GM18861 (cell line): ENCODE results near the gene RASA1.
"Not testable (repeated sequence)": the region's sequence is repeated elsewhere in the genome, so short reads cannot be mapped to it uniquely, and the experiment has no call there.

Experiments
- ATAC-seq: cut with Tn5 transposase; IDR thresholded peaks from one replicate; pipeline ENCODE4 v1.9.1; 2021; ENCODE audit not compliant: unreplicated experiment

The RASA1 gene

GRCh38 chr5:87267574-87268125 lies at the start of gene RASA1:
Gene RASA1, plus strand, starts transcription at chr5:87267883. Its CDS starts 569 bp downstream, at chr5:87268452.
- peak; percentile 33 for ATAC-seq

DNA sequence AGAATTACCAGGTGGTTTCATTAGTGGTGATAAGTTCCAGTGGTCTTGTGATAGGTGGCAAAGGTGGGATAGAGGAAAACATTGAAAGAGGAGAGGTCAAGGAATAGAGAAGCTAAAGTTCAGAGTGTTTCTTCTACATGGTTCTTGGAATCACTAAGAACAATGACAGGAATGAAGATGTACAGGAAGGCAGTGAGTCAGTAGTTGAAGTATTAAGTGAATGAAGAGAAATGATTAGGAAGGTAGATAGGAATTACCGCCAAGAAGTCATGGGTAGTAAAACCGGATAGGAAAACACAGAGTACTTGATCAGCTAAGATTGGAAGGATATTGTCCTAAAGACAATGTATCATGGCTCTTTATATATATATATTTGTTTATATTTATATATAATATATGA lies 37.9 kb upstream of the RASA1 start:
- no peak for ATAC-seq

DNA sequence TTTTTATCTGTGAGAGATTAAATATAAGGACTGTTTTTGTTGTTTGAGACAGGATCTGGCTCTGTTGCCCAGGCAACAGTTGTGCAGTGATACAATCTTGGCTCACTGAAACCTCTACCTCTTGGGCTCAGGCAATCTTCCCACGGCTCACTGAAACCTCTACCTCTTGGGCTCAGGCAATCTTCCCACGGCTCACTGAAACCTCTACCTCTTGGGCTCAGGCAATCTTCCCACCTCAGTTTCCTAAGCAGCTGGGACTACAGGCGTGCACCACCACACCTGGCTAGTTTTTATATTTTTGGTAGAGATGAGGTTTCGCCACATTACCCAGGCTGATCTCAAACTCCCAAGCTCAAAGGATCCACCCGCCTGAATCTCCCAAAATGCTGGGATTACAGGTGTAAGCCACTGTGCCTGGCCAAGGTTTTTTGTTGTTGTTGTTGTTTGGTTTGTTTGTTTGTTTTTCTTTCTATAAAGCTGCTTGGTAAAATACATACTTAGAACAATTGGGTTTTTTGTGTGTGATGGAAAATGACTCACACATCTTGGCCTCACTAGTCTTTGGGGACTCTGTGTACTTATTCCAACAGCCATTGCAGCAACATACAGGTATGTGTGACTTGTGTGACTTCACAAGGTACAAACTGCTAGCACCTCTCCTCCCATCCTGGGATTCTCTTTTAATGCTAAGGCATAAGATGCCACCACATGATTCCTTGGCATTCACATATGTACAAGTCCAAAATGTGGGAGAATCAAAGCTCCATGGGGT lies 36.5 kb upstream of the RASA1 start:
- peak; percentile 90 for ATAC-seq

DNA sequence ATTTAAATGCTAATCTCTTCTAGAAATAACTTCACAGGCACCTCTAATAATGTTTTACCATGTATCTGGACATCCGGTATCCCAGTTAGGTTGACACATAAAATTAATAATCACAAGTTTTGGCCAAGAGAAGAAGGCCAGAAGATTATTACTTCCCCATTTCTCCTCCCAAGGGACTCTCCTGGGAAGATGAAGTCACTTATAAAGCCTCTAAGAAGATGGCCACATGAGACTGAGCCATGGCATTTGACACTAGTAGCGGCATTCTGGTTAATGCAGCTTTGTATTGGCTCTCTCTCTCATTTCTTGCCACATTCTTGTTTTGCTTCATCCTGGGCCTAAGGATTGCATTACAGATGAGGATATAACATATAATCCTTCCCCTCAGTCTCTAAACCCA lies 34.5 kb upstream of the RASA1 start:
- no peak for ATAC-seq

DNA sequence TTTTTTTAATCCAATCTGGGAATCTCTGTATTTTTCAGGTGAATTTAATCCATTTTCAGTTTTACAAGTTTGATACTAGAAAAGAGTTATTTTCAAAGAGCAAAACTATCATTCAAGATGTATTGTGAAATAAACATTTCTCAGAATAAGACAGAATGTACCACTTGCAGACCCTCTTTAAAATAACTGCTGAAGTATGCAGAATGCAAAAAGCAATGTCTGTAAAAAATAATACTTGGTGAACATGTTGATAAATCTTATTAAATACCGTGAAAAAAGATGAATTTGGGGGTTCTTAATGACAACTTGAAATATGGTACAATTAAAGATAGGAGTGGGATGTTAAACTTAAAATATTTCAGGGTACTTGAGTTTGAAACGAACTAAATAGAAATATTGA lies 26.1 kb upstream of the RASA1 start:
- no peak for ATAC-seq

GRCh38 chr5:87242242-87242641 lies 25.4 kb upstream of the RASA1 start:
- ATAC-seq = no peak

DNA sequence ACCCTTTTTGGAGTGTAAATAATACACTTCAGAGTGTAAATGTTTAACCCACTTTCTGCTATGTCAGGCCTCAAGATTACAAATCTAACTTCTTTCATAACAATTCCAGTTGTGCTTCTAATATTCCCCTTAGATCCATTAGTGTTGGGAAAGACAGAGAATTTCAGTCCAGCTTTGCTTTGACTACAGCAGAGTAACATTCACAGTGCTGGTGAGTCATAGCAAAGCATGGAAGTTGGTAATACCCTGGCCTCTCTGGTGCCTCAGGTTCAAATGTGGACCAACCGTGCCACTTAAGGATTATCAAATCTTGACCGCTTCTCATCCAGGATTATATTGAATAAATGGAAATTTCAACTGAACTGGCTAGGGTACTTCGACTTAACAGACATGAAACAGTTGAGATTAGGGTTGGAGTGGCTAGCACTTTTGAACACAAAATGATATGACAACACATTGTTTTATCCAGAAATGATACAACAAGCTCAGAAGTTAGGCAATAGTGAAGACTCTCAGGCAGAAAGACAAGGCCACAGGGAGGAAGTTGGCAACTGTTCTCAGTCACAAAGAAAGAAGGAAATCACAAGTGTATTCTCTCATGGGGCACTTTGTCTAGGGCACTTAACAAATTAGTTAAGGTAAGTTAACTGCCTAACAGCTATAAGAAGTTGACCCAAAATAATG lies 24.4 kb upstream of the RASA1 start:
- no peak for ATAC-seq

- ATAC-seq = no peak
These were observed 22.2 kb upstream of the RASA1 start for GRCh38 chr5:87245451-87245850.

DNA sequence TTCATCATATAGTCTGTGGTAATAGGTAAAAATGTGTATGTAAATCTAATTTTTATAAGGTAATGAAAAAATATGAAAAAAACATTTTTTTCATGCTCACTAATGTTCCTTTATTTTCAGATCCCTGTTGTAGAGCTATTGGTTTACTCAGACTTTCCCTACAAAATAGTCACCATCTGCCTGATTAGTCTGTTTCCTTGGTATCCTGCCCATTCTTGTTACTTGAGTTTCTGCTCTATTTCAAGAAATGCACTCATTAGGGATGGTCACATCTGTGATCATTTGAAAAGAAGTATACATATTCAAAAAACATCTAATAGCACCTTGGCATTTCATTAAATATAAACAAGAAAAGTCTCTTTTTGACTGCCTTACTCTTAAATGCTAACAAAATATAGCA lies 21.6 kb upstream of the RASA1 start:
- no peak for ATAC-seq

DNA sequence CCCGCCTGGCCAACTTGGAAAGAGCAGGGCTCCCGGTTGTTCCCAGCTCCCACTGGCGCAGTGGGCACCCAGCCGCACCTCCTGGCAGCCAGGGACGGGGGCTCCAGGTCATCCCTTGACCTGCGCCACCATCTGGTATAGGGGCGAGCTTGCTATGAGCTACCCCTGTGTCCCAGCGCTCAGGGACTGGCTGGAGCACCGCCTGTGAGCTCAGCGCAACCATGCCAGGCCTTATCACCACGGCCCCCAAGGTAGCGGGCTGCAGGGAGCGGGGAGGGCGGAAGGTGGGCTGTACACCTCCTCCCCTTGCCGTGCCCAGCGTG lies 15.4 kb upstream of the RASA1 start:
- ATAC-seq = no peak

DNA sequence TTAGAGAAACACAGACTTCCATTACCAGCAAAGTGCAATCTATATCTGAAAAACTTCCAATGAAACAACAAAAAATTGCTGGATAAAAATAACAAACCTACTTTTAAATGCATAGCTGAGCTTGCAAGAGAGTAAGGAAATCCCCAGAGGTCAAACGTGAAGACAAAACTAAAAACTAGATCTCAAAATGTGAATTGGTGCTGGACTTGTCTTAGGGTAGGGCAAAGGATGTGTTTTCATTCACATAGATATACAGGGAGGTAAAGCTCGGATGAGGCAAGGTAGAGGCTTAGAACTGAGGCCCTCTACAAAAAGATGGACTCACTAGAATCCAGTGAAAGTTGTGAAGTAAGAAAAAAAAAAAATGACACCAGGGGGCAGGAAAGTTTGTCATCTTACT lies 13.6 kb upstream of the RASA1 start:
- no peak for ATAC-seq

- ATAC-seq = no peak
These were observed 9.2 kb upstream of the RASA1 start for GRCh38 chr5:87258507-87258906.

GRCh38 chr5:87260604-87261192 lies 7.0 kb upstream of the RASA1 start:
- no peak for ATAC-seq

DNA sequence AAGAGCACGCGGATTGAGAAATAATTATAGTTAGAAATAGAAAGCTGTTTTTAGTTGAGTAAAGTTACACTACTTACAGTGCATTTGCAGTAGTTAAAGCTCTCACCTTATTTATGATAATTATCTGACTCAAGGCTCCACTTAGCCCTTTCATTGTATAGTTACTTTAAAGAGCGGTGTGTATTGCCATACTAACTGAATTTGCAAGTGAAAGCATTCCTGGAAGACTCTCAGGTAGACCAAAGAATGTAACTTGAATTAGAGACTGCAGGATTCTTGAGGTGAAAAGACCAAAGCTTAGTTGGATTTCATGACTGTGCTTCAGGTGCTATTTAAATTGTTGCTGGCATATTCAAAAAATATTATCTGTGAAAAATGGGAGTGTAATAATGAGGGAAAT lies 4.2 kb upstream of the RASA1 start:
- ATAC-seq = no peak

- peak; percentile 25 for ATAC-seq
These were observed 639 bp upstream of the RASA1 start for GRCh38 chr5:87266914-87267573.

DNA sequence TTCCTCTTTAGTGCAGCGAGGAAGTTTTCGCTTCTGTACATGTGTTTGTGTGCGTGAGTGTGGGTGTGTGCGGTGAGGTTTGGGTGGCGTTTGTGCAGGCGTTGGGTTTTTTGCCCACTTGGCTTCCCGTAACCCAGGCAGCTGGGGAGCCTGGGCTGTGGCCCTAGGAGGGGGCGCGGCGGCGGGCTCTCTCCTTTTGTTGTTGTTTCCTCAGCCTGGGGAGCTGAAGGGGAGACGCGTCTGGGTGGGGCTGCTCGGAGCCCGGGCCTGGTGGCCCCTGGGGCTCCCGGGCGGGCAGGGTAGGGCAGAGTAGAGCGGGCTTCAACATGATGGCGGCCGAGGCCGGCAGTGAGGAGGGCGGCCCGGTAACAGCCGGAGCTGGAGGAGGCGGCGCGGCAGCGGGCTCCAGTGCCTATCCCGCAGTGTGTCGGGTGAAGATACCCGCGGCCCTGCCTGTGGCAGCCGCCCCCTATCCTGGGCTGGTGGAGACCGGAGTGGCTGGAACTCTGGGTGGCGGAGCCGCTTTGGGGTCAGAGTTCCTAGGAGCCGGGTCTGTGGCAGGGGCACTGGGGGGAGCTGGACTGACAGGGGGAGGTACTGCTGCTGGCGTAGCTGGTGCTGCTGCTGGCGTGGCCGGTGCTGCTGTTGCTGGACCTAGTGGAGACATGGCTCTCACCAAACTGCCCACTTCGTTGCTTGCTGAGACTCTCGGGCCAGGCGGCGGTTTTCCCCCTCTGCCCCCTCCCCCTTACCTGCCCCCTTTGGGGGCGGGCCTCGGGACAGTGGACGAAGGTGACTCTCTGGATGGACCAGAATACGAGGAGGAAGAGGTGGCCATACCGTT lies 665 bp downstream of the RASA1 start:
- peak; percentile 53 for ATAC-seq

- no peak for ATAC-seq
These were observed 1.3 kb downstream of the RASA1 start for GRCh38 chr5:87268970-87269377.

GRCh38 chr5:87270888-87271287 lies 3.2 kb downstream of the RASA1 start:
- not testable (repeated sequence) for ATAC-seq

DNA sequence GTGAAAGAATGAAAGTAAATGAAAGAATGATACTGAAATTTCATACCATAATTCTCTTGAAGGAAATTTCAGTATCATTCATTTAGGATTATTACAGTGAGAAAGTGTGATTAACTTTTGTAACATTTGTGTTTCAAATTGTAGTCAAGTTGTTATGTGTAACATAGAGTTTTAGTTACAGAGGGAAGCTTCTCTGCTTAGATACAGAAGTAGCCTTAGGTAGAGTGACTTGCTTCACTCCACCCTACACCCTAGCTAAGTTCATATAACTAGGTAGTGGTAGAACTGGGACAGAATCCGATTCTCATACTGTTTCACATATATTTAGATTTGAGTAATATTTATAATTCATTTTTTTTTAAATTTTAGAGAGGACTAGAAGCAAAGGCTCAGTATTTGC lies 9.0 kb downstream of the RASA1 start:
- no peak for ATAC-seq

DNA sequence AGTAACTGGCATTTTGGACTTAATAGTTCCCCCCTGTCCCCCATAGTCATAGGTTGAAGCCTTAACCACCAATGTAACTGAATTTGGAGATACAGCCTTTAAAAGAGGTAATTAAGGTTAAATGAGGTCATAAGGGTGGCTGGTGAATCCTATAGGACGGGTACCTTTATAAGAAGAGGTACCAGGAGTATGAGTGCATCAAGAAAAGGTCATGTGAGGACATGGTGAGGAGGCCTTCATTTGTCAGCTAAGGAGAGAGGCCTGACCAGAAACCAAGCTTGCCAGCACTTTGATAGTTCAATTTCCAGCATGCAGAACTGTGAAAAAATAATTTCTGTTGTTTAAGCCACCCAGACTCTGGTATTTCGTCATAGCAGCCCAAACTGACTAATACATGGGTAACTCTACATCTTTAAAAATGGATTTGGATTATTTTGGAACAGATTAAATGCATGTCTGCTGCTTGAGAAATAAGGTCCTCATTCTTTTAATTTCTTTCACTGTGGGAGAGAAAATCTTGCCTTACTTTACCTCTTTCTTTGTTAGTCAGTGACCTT lies 9.7 kb downstream of the RASA1 start:
- ATAC-seq = no peak
